GM19397 (cell line): ENCODE measurements around the gene MMP24OS.
"Not testable (repeated sequence)": the region's sequence is repeated elsewhere in the genome, so short reads cannot be mapped to it uniquely, and the experiment has no call there.

Source experiments
- ATAC-seq: cut with Tn5 transposase; IDR thresholded peaks from one replicate; pipeline ENCODE4 v1.9.1; 2021; ENCODE audit warnings: mild to moderate bottlenecking, moderate library complexity; ENCODE audit not compliant: unreplicated experiment

MMP24OS gene

DNA sequence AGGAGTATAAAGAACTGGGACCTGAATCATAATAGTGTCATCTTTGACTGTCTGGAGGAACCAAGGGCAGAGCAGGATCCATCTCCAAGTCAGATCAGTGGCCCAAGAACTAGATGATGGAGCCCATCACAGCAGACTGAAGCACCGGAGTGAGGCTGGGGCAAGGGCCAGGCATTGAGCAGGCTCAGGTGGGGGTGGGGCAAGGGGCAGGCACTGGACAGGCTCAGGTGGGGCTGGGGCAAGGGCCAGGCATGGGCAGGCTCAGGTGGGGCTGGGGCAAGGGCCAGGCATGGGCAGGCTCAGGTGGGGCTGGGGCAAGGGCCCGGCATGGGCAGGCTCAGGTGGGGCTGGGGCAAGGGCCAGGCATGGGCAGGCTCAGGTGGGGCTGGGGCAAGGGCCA lies 25.3 kb downstream of the MMP24OS start:
- not testable (repeated sequence) for ATAC-seq

DNA sequence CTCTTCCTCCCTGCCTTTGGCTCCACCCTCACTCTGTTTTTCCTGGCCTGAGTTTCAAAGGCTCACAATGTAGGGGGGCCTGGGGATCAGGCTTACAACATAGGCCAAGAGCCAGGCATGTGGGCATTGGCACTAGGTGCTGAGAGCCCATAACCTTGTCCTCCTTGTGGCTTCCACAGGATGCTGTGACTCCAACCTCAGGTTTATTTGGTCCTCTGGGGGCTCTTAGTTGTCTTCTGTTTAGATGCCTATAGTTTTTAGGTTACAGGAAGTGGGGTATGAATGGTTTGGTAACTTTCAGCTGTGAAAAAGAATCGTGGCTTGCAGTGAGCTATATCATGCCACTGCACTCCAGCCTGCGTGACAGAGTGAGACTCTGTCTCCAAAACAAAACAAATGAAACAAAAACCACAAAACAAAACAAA lies 25.9 kb downstream of the MMP24OS start:
- ATAC-seq = no peak

- ATAC-seq = no peak
Measured at GRCh38 chr20:35251613-35251940, 26.3 kb downstream of the MMP24OS start.

GRCh38 chr20:35248641-35249475 lies 29.1 kb downstream of the MMP24OS start:
- ATAC-seq = no peak

DNA sequence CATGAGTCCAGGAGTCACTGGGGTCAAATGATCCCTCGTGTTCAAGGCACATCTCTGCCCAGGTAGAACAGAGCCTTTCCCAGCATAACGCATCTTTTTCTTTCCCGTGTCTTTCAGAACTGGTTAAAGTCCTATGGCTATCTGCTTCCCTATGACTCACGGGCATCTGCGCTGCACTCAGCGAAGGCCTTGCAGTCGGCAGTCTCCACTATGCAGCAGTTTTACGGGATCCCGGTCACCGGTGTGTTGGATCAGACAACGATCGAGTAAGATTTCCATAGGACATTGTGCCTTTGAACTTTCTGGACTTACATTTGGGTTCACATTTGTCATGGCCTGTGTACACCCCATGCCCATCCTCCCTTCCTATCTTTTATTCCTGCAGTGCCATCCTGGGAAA lies 31.2 kb downstream of the MMP24OS start:
- no peak for ATAC-seq

GRCh38 chr20:35243986-35244385 lies 33.9 kb downstream of the MMP24OS start:
- no peak for ATAC-seq

DNA sequence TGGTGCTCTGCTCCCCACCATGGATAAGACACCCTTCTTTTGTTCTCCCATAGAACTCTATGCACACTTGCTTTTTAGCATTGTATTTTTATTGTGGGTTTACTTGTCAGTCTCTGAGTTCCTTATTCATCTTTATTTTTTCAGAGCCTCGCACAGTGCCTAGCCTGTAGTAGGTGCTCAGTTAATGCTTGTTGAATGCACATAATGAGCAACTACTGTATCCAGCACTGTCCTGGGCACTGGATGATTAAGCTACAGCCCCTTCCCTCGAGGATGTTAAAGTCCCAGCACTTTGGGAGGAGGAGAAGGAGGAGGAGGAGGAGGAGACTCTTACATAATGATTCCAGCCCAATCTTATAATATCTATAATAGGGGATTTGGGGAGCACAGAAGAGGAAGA lies 34.6 kb downstream of the MMP24OS start:
- ATAC-seq = no peak

DNA sequence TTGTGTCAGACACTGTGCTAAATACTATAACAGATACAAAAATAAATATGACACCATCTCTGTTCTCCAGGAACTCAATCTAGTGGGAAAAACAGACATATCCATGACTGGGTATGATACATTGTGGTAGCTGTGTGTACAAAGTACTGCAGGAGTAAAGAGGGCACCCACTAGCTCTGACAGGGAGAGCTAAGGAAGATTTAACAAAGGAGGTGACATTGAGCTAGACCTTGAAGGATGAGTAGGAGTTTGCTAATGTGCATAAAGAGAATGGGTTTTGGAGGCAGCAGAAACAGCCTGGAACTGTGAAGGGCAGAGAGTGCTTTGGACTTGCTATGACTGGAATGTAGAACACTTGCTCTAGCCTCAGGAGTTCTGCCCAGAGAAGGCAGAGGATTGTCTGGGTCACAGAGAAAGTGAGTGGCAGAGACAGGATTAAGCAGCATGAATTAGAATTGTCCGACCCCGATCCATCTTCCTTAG lies 37.1 kb downstream of the MMP24OS start:
- no peak for ATAC-seq

GRCh38 chr20:35240083-35240810 lies 37.7 kb downstream of the MMP24OS start:
- no peak for ATAC-seq

- no peak for ATAC-seq
Measured at GRCh38 chr20:35238735-35239134, 39.2 kb downstream of the MMP24OS start.

DNA sequence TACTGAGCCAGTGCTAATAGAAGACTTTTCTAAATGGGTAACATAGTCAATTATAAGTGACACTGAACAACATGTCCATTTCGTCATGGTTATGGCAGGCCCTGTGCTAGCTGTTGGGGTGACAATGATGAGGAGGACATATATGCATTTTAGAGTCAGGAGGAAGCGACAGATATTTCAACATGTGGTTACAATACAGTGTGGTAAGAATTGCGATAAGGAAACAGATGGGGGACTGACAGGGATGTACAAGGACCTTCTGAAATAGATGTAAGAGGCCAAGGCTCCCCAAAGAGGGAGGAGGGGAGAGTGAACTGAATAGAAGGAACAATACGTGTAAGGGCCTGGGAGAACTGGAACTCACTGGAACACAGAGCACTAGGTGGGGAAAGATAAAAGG lies 39.8 kb downstream of the MMP24OS start:
- ATAC-seq = no peak

GRCh38 chr20:35237486-35237885 lies 40.4 kb downstream of the MMP24OS start:
- no peak for ATAC-seq

DNA sequence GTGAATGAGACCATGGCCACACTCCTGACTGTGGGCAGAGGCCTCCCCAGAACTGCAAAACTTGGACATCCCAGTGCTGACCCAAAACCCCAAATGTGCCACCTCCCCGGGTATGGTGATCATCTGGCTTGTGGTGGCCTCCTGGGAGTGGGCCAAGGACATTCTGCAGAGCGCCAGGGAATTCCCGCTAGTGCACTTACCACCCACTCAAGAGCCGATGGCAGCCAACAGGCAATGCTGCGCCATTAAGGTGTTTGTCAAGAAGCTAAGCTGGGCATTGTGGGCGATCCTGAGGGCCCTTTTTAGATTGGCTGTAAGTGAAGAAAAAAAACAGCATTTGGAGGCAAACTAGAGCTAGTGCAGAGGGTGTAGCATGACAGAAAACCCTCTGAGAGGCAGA lies 42.0 kb downstream of the MMP24OS start:
- ATAC-seq = no peak

- ATAC-seq = no peak
Measured at GRCh38 chr20:35232575-35232974, 45.3 kb downstream of the MMP24OS start.

DNA sequence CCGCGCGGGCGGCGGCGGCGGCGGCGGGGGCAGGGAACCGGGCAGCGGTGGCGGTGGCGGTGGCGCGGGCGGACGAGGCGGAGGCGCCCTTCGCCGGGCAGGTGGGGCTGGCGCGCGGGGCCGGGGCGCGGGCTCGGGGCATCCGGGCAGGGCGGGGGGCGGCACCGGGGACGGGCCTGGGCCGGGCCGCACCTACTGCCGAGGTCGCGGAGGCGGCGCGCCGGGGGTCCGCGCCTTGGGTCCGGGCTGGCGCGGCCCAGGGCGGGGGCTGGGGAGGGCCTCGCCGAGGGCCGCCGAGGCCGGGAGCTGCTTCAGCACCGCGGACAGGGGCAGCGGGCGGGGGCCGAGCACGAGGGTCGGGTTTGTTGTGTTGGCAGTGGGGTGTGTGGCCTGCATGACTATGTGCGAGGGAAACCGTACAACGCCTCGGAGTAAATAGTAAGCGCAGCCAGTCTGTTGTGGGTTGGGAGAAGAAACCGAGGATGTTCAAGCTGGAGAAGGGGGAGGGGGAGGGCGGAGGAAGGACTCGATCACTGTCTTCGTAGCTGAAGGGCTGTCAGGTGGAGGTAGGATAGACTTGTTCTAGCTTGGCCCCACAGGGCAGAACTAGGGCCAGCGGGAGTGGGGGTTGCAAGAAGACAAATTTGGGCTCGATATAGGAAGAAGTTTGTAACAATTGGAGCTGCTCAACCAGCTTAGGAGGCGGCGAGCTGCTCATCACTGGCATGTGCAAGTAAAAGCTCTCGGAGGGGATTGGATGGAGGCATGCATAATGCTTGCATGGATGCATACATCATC lies 50.8 kb downstream of the MMP24OS start:
- ATAC-seq = no peak
